ENCODE data around the gene MAP3K1.
"Not testable (repeated sequence)": the region's sequence is repeated elsewhere in the genome, so short reads cannot be mapped to it uniquely, and the experiment has no call there.

Gene MAP3K1

GRCh38 chr5:56816546-56817081, 1.3 kb downstream of the MAP3K1 start:
- peak; percentile 60 for DNase-seq (ENCODE audit: low spot score)

- DNase-seq (ENCODE audit: low spot score), result no peak
These were observed 2.1 kb downstream of the MAP3K1 start for GRCh38 chr5:56817263-56818014.

DNA sequence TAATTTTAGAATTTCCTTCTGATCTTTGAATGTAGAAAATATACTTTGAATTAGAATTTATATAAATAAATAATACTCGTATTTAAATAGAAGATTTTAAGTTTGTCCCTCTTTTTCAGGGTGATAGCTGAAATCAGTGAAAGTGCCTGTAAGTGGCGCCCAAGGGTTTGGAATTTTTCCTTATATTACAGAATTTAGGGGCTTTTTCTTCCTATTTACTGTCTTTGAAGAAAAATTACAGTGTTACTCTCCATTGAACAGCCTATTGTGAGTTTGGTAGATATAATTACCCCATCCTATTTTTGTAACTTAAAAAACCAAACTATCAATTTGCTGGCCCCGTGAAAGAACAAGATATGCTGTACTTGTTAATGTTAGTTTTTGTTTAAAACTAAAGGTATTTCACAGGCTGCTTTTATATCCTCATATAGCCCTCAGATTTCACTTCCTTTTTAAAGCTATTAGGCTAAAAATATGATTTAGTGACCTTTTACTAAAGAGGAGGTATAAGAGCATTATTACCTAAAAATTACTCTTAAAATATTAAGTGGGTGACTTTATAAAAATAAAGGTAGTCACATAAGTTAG, 3.2 kb downstream of the MAP3K1 start:
- DNase-seq (ENCODE audit: low spot score), result no peak

DNA sequence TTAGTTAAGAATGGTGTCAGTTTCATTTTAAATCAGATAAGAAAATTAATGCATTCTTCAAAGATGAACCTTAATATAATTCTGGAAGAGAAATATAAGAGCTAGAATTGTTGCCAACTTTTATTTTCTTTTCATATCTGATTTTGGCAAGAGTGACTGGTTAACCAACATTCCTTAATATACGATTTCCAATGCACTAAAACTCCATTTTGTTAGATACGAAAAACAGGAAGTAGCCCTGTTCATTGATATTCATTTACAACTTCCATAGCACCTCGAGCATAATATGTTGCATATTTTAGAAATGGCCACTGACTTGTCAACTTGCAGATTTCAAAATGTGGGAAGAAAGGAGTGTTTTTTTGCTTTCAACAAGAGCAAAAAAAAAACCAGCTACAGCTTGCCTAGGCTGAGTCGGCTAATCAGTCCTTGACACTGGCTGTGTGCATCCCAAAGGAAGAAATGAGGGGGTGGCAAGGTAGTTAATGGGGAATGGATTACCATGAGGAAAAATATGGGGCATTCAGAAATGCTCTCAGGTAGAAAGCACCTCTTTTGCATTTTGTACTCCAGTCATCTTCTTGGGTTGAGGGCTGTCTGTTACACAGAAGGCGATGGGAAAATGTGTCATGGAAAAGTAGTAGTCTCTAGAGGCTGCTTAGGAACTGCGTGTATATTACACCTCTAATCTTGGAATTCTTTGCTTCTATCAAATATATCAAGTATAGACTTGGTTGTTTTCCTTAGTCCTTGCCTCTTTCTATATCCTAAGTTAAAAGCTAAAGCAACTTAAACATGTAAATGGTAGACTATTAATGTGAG, 3.9 kb downstream of the MAP3K1 start:
- DNase-seq (ENCODE audit: low spot score), result no peak

GRCh38 chr5:56821868-56822267, 6.5 kb downstream of the MAP3K1 start:
- DNase-seq (ENCODE audit: low spot score), result not testable (repeated sequence)

- no peak for DNase-seq (ENCODE audit: low spot score)
These were observed 7.6 kb downstream of the MAP3K1 start for GRCh38 chr5:56822981-56823380.

DNA sequence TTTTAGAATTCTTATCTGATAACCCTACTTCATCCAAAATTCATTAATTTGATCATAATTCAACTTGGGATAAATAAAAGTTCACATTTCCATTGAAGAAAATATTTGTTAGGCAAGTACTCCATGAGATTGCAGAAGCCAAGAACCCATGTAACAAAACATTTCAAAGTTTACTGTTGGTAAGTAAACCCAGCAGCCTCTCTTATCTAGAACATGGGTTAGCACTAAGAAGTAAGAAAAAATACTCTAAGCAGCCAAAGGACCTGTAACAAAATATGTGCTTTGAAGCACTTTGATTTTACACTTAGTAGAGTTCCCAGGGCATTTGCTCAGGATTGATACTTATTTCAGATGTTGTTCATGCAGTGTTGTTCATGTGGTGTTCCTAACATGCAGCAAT, 8.7 kb downstream of the MAP3K1 start:
- DNase-seq (ENCODE audit: low spot score), result no peak

- no peak for DNase-seq (ENCODE audit: low spot score)
These were observed 10.0 kb downstream of the MAP3K1 start for GRCh38 chr5:56825222-56825824.

DNA sequence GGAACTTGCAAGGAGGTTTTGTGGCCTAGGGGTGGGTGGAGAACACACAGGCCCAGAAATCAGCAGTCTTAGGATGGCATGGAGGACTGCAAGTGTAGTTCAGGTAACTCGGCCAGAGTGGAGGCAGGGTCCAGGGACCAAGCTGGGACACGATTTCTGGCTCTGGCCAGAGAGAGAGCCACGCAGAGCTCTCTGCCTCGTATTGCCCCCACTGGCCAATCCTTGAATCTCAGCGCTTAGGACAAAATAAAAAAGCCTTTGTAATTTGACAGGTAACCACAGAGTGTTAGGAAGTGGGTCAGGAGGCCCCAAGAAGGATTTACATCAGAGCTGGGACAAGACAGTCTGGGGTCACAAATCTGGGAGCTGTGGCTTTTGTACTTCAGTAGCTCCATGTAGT, 11.7 kb downstream of the MAP3K1 start:
- no peak for DNase-seq (ENCODE audit: low spot score)

GRCh38 chr5:56827924-56828323, 12.6 kb downstream of the MAP3K1 start:
- no peak for DNase-seq (ENCODE audit: low spot score)

DNA sequence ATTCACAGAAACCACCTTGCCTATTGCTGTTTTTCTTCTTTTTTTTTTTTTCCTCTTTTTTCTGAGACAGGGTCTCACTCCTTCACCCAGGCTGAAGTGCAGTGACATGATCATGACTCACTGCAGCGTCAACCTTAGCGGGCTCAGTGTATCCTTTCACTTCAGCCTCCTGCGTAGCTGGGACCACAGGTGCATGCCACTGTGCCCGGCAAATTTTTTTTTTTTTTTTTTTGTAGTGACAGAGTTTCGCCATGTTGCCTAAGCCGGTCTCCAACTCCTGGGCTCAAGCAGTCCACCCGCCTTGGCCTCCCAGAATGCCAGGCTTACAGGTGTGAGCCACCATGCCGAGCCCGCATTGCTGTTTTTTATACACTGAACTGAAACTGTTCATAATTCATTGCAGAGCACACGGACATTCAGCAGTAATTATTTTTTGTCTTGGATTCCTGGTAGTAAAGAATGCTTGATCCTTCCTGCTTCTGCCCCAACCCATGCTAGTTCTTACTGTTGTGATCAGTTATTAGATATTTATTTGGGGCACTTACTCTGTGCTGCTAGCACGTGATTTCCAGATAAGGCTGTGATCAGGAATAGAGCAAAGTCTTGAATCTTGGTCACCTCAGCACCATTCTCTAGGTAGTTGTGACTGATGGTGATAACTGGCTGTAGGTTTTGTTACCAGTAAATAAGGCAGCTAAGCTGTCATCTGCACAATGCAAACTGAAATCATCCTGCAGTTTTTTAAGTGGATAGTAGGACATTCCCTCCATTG, 14.0 kb downstream of the MAP3K1 start:
- DNase-seq (ENCODE audit: low spot score), result peak; percentile 70

DNA sequence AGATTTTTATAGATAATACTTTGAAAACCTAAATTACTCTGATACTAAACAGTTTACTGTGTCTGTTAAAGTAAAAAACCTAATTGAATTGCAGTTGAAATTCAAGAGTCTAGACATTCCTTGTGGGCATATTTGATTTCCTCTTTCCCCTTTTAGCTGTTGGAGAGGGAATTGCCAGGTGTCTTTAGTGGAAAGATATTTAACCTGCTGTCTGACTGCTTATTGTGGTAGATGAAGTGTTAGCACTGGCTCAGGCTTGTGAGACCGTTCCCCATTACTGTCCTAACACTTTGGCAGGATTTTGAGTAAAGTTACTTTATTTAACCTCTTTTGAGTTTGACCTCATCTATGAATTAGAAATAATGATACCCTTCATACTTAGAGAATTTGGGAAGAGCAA, 16.4 kb downstream of the MAP3K1 start:
- DNase-seq (ENCODE audit: low spot score), result no peak

DNA sequence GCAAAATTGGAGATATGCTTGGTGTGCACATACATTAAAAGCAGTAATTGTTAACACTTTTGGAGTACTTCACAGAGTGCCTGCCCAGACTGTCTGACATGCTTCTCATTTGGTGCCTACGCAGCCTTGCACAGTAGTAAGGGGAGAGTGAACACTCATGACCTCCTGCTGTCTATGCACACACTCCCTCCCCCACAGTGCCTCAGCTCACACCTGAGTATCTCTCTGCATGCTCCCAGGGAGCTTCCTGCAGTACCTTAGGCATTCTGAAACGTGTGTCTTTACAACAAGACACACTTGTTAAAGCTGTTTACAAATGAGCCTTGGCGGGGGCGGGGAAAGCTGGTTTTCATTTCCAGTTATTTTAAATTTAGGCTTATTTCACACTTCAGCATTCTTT, 18.0 kb downstream of the MAP3K1 start:
- DNase-seq (ENCODE audit: low spot score), result no peak

GRCh38 chr5:56837381-56837780, 22.0 kb downstream of the MAP3K1 start:
- no peak for DNase-seq (ENCODE audit: low spot score)

- no peak for DNase-seq (ENCODE audit: low spot score)
These were observed 22.6 kb downstream of the MAP3K1 start for GRCh38 chr5:56837956-56838355.

GRCh38 chr5:56838409-56839039, 23.2 kb downstream of the MAP3K1 start:
- peak; percentile 60 for DNase-seq (ENCODE audit: low spot score)

DNA sequence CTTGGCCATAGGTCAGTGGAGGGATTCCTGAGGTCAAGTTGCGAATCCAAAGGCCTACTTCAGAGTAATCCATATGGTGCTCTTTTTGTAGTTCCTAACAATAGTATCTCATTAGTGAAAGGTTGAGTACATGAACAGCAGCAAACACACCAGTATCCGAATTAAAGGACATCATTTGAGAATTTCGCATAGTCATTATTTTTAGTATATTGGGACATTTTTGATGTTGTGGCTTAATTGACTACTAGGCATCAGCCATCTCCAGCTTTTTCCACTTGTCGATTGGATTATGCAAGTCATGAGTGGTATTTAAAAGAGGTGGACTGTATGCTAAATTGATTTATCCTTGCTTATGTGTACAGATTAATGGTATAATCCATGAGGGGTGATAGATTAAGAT, 23.7 kb downstream of the MAP3K1 start:
- DNase-seq (ENCODE audit: low spot score), result no peak

DNA sequence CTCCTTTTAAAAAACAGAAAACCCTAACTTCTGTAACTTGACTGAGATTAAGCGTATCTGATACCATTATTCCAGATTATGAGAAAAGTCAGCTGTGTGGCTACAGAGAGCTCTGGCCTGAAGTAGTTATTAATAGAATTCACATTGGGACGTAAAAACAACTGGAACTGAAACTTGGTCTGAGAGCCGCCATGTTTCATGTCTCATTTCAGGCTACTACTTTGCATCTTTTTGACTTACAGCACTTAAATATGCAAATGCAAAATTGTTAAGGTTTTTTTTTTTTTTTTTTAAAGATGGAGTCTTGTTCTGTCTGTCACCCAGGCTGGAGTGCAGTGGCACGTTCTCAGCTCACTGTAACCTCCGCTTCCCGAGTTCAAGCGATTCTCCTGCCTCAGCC, 25.2 kb downstream of the MAP3K1 start:
- DNase-seq (ENCODE audit: low spot score), result no peak

DNA sequence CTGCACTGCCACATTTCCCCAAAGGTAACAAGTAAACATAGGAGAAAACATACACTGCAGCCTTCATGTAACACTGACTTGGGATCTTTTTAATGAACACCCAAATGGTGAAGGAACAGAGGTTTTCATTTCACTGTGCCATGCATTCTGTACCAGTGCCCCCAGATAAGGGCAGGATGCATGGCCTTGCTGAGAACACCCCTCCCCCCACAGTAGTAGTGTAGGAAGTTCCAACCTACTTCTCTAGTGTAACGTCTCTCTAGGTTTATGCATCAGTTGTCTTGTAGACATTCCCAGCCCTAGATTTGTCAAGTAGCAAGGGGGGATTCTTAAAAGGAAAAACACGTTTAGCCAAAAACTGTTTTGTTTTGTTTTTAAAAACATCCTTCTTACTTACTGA, 29.9 kb downstream of the MAP3K1 start:
- DNase-seq (ENCODE audit: low spot score), result no peak

DNA sequence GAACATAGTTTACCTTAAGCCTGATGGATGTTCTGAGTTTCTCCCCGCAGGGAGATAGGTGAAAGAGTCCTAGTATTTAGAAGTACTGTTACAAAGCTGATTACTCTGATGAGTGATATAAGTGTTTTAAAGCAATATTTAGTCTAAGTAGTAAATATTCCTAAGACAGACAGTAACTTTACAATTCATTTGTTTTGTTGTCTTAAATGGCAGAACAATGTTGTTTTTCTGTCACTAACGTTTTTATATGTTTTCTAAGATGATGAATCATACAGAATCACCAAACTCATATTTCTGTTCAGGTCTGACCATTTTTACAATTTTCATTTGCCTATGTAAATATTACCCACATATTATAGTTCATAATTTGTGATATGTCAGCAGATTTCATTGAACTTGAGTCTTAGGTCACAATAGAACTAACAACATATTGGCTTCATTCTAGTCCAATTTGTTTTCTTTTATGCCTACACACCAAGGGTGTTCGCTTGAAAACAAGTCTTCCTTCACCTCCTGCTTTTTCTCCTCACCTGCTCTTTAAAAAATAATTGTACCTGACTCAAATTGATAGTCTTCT, 30.6 kb downstream of the MAP3K1 start:
- no peak for DNase-seq (ENCODE audit: low spot score)

DNA sequence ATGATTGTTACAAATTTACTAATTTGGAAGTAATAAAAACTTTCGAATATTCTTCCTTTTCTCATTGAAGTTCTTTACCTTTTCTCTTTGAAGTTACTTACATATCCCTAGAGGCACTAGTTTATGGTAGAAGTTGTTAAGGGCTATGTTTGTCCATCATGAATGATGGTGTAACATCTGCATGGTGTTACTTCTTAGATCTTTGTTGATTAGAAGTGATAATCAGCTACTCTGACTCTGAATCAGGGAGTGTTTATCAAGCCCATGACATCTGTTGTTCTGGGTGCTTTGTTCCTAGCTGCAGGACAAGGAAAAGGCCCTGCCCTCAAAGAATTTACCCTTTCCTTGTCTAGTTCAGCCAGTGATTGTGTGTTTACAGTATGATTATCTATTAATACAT, 32.9 kb downstream of the MAP3K1 start:
- no peak for DNase-seq (ENCODE audit: low spot score)
